Measurements from ENCODE around the gene CCDC69.

DNA sequence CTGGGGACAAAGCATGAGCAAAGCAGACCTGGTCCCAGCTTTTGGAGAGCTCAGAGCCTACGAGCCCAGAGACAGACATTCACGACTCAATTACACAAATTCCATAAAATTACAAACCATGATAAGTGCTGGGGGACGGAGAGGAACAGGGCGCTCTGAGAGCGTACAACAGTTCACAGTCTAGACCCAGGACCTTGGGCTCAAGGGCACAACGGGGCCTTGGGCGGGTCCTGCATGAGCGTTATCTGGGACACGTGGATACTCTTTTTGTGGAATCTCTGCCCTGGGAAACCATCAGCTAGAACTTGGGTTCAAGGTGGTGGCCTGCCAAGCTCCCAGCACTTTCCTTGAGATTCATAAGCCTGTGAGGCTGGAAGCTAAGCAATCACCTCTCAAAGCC lies 56.9 kb downstream of the CCDC69 start:
- TF ChIP-seq, protein P1, sequence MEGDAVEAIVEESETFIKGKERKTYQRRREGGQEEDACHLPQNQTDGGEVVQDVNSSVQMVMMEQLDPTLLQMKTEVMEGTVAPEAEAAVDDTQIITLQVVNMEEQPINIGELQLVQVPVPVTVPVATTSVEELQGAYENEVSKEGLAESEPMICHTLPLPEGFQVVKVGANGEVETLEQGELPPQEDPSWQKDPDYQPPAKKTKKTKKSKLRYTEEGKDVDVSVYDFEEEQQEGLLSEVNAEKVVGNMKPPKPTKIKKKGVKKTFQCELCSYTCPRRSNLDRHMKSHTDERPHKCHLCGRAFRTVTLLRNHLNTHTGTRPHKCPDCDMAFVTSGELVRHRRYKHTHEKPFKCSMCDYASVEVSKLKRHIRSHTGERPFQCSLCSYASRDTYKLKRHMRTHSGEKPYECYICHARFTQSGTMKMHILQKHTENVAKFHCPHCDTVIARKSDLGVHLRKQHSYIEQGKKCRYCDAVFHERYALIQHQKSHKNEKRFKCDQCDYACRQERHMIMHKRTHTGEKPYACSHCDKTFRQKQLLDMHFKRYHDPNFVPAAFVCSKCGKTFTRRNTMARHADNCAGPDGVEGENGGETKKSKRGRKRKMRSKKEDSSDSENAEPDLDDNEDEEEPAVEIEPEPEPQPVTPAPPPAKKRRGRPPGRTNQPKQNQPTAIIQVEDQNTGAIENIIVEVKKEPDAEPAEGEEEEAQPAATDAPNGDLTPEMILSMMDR (IDR thresholded peaks at IDR 0.05): no peak
- TF ChIP-seq ZFX (IDR thresholded peaks at IDR 0.05; ENCODE audit: borderline replicate concordance): no peak

All from 22Rv1 (cell line).